ENCODE results near the gene CREB3L1.

CREB3L1 gene

DNA sequence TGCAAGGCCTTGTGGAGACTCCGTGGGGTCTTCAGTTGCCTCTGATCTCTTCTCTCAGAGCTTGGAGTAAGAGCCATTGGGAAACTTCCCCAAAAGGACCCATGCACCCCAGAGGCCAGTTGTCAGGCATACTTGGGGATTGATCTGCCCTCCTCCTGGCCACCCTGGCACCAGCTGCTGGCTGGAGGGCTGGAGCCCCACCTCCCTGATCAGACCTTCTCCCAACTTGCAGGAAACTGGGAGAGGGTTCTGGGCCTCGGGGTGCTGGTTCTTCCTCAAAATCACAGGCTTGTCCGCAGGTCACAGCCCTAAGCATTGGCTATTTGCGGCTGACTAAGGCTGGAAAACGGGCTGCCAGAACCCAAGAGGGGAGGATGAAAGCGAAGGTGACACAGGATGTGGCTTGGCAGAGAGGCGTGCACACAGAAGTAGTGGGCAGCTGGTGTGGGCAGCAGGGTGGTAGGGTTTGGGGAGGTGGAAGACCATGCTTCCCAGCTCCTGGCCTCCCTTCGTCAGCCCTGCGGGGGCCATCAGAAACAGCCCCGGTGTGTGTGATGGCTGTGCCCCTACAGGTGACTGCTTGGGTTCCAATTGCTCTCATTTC lies 68.5 kb downstream of the CREB3L1 start:
- no peak for DNase-seq (ENCODE audit: low read depth)

DNA sequence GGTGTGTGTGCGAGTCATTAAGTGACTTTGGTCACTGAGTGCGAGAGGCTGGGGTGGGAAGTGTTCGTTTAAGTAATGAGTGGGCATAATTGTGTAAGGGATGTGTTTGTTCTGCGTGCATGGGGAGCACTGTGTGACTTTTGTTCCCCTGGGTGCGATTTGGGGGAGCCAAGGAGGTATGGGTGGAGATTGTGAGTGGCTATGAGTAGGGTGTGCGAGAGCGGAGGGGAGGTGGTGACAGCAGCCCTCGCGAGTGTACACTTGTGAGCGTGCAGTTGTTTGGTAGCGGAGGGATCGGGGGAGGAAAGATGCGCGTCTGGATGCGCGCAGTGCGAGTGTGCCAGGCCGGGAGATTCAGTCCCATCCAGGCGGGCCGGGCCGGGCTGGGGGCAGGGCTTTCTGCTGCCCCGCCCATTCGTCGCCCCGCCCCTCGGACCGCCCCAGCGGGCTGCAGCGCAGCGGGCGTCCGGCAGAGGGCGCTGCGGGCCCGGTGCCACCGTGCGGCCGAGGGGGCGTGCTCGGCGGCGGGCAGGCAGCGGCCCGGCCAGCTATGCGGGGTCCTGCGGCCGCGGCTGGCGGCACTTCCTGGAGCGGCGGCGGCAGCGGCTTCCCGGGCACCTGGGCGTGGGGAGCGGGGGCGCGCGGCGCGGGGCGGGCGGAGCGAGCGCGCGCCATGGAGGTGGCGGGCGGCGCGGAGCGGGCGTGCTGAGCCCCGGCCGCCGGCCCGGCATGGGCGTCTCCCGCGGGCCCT lies 69.6 kb downstream of the CREB3L1 start, which contains the start of gene DGKZ:
DGKZ (plus strand) TSS at position 578 of the 751 bp plus-strand sequence. CDS start 197 bp downstream, outside the sequence.
- peak; percentile 91 for DNase-seq (ENCODE audit: low read depth)

DNA sequence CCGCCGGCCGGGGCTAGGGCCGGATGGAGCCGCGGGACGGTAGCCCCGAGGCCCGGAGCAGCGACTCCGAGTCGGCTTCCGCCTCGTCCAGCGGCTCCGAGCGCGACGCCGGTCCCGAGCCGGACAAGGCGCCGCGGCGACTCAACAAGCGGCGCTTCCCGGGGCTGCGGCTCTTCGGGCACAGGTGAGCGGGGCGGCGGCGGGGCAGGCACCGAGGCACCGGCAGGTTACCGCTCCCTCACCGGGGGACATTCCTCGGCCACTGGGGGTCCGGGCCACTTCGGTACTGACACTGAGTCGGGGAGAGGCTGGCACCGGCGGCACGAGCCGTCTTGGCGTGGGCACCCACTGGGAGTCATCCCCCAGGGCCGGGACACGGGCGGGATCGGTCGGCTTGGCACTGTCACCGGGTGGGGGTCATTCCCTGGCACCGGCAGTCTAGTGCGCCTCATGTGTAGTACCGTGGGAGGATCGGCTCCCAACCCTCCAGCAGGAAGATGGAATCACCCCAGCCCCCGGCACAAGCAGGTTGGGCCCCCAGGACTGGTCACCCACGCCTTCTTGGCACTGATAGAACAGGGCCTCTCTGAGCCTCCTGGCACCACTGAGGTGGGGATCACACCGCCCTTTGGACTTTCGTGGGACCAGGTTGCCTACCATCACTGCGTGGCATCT lies 70.3 kb downstream of the CREB3L1 start:
- DNase-seq (ENCODE audit: low read depth) = no peak

DNA sequence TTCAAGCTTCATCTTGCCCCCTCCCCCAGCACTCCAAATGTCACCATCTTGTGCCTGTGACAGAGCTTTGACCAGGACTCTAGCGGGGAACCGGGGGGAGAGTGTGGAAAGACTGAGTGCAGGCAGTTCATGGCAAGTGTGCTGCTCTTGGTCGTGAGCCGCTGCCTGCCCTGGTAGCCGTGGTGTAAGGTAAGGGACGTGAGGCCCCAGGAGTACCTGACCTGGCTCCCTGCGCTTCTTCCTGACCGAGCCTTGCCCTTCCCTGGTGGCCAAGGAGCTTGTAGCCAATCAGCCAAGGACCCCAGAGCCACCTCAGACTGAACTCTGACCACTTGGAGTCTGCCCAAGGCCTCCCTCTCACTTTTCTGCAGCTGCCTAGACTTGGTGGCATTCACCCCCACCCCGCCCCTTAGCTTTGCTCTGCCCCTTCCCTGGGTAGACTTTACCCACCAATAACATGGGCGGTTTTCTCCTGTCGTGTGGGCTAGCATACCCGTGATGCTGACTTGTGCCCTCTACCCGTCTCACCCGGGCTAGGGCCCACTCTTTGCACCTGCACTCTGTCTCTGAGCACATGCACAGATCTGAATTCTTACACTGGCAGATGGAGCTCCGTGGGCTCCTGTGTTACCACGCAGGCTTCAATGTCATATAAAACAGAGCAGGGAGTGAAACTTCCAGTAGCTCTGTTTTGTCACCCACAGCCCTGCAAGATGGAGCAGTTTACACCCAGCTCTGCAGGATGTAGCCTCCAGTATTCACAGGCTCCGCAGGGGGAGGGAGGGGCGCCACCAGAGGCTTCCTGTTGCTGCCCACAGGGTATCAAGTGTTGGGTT lies 71.3 kb downstream of the CREB3L1 start:
- no peak for DNase-seq (ENCODE audit: low read depth)

DNA sequence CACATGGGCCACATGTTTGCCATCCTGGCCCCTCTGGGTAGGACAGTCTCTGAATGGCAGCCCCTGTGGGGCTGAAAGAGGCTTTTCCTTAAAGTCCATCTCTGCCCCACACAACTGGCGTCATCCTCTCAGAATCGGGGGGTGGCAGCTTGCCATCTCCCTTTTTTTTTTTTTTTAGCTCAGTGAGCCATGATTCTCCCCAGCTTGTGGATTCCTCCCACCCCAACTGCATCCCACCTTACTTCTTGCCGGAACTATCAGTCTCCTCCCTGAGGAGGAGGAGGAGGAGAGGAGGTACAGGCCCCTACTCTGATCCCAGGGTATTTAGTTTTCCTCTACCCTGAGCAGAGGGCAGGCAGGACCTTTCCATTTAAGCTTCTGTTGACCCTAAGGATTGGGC lies 73.2 kb downstream of the CREB3L1 start:
- DNase-seq (ENCODE audit: low read depth) = no peak

DNA sequence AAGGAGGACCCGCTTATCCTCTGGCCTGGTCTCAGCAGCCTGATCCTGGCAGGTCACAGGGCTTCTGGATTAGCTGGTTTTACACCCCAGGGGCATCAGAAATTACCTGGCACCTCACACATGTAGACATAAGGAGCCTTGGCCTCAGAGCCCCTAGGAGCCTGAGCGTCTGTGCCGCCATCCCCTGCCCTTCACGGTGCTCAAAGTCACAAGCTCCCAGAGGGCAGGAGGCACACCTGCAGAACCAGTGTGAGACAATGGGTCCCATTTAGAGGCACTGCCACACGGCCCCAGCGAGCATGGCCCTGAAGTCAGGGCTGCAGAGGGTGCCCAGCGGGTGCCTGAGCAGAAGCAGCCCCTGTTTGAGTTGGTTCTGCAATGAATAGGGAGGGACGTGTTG lies 73.7 kb downstream of the CREB3L1 start:
- no peak for DNase-seq (ENCODE audit: low read depth)

DNA sequence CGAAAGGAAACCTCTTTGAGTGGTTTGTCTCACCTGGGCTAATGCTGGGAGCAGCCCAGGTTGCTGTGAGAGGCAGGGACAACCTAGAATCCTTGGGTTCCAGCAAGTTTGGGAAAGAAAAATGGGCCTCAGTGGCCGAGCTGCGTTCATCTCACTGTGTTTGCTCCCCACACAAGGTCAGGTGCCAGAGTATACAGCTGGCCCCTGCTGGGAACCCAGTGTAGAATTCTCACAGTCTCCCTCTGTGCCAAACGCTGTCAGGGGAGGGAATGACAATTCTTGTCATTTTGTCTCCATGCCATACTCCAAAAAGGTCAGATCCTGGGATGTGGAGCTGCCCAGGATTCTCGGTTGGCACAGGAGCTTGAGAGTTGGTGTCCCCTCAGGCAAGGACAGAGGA lies 74.1 kb downstream of the CREB3L1 start:
- DNase-seq (ENCODE audit: low read depth) = no peak

DNA sequence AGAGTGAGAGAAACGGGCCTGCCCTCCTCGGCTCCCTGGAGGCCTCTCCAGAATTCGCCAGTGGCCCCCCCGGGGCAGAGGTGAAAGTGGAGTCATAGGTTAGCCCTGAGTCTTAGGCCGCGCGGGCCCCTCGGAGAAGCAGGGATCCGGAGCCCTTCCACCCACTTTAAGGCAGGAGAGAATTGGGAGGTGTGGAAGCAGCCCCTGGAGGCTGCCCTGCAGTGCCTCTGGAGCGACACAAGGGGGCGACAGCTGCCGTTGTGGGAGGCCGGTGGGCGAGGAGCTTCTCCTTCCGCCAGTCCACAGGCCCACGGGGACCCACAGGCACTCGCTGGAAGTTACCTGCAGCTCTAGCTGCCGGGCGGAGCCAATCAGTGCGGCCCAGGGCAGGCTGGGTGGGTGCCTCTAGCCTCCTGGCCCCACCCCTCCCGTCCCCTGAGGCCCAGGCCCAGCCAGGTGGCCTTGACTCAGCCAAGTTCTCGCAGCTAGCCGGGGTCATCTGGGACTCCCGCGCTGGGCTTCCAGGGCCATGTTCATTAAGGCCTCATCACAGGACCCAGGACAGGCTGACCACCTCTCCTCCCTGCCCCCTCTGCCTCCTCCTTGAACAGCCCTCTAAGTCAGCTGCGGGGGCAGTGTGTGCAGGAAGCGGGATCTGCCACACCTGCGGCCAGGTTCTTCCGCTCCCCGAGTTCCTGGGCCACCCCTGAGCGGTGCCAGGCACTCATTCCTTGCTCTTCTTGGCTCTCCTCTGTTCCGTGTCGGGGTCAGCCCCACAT lies 74.8 kb downstream of the CREB3L1 start:
- DNase-seq (ENCODE audit: low read depth) = no peak

DNA sequence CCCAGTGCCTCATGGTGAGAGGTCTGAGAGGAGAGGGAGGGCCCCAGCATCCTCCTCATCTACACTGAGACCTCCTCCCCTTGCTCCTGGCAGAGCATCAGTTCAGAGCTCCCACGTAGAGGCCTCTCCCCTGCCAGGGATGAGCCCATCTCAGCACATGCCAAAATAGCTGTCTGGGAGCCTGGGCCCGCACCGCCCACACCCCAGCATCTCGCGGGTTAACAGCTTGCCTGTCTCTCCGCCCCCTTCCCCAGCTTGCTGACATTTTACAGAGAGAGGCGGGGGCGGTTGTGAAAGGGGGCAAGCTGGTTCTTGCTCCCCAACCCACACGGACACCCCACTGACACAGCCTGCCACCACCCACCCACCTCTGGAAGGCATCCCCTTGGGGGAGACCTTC lies 76.2 kb downstream of the CREB3L1 start:
- no peak for DNase-seq (ENCODE audit: low read depth)

DNA sequence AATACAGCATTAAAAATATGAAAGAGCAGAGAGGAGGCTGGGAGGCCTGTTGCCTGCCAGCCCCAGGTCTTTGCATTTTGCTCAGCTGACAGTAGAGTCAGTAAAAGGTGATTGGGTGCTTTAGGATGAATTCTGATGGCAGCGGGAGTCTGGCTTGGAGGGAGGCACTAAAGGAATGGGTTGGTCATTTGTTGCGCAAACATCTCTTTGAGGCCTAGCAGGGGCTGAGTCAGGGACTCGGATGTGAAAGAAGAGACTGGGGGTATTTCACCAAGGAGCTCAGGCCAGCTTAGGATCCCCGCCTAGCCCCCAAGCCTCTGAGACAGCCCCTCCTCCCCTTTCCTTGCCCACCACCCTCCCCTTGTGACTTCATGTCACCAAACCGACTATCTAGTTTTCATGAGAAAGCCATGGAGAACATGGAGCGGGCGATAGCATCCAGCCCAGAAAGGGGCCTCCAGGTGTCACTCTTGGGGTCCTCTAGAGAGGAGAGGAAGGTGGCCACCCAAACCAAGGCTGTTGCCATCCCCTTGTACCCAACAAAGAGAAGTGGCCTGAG lies 79.5 kb downstream of the CREB3L1 start:
- DNase-seq (ENCODE audit: low read depth) = no peak

DNA sequence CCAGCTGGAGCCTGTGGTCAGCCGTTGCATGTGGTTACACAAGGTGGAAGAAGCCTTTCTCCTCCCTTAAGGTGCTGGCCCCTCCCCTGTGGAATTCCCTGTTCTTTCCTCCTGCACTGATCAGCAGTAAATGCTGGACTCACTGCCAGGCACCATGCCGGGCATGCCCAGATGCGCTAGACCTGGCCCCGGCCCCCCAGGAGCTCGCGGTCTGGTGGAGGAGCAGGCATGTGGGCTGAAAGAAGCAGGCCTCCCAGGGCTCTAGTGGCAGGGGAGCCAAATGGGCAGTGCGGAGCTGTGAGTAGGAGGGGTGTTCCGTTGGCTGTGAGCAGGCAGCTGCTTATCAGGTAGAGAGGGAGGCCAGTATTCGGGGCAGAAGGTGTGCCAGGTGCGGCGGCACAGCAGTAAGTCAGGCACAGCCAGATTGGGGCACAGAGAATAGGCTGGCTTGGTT lies 80.0 kb downstream of the CREB3L1 start:
- no peak for DNase-seq (ENCODE audit: low read depth)

DNA sequence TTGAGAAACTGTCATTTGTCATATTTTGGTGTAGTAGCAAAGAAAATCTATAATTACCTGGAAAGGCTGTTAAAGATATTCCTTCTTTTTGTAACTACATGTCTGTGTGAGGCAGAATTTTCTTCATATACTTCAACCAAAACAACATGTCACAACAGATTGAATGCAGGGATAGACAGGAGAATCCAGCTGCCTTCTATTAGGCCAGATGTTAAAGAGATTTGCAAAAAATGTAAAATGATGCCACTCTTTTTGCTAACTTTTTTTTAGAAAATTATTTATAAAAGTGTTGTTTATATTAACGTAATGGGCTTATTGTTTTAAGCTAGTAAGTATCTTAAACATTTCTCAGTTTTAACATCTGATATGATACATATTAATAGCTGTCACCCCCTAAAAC lies 82.5 kb downstream of the CREB3L1 start:
- no peak for DNase-seq (ENCODE audit: low read depth)

DNA sequence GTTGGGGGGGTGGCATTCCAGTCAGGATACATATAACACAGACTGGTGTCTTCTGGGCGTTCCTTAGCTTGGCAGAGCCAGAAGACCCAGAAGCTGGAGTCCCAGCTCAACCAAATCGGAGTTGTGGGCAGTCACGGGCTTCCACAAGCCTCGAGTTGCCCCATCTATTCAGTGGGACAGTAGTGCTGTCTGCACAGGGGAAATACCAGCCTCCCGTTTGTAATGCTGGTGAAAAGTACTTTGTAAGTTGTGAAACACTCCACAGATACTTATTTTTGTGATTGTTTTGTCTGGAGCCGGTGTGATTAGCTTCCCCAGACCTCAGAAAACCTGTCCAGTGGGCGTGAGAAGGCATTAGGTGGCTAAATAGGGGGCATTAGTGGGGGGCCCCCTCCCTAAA lies 83.4 kb downstream of the CREB3L1 start:
- DNase-seq (ENCODE audit: low read depth) = no peak

DNA sequence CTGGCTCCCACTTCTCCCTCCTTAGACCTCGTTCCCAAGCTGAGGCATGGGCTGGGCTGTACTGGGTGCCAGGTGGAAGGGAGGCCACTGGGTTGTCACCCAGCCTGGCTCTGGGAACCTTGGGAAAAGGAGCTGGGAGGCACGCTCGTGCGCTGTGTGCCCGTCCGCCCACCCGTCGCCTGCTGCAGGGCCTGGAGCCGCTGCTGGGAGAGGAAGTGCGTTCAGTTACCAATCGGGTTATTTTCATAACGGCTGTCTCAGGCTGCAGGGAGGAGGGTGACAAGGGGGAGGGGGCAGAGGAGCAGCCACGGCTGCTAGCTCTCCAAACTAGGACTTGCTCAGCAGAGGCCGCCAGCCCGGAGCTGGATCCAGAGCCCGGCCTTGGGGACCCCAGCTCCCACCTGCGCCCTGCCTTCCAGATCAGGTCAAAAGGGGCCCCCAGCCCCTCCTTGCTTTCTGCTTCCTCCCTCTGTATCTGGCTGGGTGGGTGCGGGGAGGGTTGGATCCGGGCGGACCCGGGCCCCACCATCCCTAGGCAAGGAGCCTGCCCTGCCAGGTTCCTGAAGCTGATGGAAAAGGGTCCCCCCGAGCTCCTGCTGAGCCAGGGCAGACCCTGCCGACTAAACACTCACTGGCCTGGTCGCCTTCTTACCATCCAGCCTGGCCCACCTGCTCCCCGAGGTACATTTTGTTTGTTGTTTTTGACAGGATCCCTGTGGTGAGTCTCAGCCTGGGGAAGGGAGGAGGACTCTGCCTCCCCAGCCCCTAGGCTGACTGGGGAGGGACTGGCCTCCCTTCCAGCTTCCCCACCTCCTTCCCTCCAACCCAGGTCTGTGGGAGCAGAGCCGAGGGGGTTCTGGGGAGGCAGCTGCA lies 84.1 kb downstream of the CREB3L1 start:
- no peak for DNase-seq (ENCODE audit: low read depth)

DNA sequence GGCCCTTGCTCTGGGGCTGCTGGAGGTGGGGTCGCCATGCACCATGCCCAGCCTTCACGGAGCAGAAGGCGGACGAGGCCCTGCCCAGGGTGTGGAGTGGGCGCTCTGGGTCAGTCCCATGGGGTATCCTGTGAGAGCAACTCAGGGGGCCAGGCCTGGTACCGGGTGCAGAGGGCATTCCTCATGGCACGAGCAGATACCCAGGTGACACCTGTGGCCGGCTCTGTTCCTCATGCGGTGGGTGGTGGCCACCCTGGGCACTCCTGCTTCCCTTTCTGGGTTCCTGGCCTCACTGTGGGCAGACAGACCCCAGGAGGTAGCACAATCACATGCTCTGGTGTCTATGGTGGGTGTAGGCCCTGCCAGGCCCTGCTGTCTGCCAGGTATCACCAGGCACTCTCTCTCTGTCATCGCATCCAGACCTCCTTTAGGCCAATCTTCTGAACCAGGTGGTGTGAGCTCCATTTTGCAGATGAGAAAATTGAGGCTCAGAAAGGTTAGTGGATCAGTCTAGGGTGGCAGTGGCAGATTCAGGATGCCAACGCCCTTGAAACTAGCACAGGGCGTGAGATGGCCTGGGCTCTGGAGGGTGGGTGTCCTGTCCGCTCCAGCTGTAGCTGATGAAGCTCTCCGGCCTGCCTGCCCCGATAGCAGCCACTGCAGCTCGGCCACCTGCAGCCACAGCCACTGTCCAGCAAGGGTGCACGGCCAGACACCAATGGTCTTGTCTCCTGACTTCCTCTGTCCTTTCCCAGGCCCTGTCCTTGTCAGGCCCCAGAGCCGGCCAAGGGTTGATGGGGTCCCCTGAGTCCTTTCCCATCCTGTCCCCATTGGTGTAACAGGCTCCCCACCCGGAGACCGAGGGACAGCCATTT lies 84.9 kb downstream of the CREB3L1 start:
- DNase-seq (ENCODE audit: low read depth) = no peak

DNA sequence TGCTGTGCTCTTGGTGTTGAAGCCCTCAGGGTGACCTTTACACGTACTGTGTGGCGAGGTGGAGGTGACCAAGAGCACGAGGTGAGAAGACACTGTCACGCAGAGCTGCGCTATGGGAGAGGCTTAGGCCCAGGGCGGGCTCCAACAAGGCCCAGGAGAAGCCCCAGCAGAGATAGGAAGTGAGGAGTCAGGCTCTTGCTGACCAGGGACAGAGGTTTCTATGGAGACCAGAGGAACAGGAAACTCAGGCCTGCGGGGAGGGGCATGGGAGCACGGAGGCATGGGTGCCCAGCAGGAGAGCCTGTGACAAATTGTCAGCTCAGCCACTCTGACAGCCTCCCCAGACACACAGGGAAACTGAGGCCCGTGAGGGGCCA lies 85.6 kb downstream of the CREB3L1 start:
- DNase-seq (ENCODE audit: low read depth) = no peak

DNA sequence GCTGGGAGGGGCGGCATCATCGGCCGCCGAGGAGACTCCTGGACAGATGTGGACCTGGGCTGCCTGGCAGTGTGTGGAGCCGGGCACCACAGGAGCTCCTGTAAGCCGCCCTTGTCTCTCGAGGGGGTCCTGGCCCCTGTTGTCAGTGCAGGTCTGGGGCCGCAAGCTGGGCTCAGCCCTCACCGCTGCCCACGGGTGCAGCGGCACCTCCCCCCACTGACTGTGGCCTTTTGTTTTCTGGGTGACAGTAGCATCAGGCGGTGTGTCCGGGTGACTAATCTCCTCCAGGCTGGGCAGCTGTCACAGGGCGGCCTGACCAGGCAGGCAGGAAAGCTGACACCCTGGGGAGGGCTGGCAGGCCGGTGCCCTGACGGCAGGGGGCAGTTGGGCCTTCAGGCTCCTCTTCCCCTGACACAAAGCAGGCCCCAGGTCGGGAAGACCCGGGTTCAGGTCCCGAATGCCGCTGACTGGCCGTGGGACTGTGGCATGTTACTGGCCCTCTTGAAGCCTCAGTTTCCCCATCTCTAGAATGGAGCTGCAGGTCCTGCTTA lies 86.1 kb downstream of the CREB3L1 start:
- no peak for DNase-seq (ENCODE audit: low read depth)

DNA sequence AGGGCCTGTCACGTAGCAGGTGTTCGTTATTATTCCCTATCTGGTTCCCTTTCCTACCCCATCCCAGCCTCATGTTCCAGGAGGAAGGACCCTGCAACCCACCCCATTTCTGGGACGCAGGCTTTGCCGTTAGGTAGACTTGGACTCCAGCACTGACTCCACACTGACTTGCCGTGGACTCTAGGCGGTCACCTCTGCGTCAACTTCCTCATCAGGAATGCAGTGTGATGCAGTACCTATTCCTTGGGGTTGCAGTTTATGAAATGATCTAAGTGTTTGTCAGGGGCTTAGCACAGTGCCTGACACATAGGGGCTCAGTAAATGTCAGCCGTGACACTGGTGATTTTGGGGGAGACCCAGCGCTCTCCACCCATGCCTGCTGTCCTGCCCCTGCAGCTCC lies 86.6 kb downstream of the CREB3L1 start:
- no peak for DNase-seq (ENCODE audit: low read depth)

DNA sequence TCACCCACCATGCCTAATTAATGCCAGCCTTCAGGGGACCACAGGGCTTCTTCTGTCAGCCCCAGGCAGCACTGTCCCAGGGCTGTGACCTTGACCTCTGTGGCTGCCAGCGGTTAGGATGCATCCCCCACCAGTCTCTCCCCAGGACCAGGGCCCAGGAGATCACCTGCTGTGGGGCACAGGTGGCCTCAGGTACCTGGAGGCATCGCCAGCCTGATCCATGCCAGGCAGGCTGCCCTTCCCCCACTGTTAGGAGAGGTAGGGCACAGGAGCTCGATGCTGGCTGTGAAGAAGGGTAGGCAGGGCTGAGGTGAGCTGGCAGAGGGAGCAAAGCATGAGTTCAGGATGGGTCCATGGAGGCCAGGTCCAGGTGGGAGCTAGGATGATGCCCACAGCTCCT lies 87.3 kb downstream of the CREB3L1 start:
- no peak for DNase-seq (ENCODE audit: low read depth)
